ENCODE data around the gene ZDHHC7.

GRCh38 chr16:84973776-84974523 lies 37.4 kb downstream of the ZDHHC7 start:
- no peak for TF ChIP-seq POLR2A (IDR thresholded peaks at IDR 0.05; ENCODE audit: low read length)
- no peak for TF ChIP-seq GATA1 (IDR thresholded peaks at IDR 0.05; ENCODE audit: low read depth, low read length)

Data from erythroblast (primary cell).